HG02759 (cell line): ENCODE results near the gene PRAME.
"Not testable (repeated sequence)": the region's sequence is repeated elsewhere in the genome, so short reads cannot be mapped to it uniquely, and the experiment has no call there.

Experiments
- ATAC-seq: cut with Tn5 transposase; IDR thresholded peaks from one replicate; pipeline ENCODE4 v1.9.1; 2021; ENCODE audit warnings: mild to moderate bottlenecking, moderate library complexity; ENCODE audit not compliant: unreplicated experiment

The PRAME gene

GRCh38 chr22:22553141-22553540 lies 5.9 kb downstream of the PRAME start:
- no peak for ATAC-seq

GRCh38 chr22:22552630-22553029 lies 6.4 kb downstream of the PRAME start:
- no peak for ATAC-seq

- no peak for ATAC-seq
Measured at GRCh38 chr22:22550789-22551434, 8.2 kb downstream of the PRAME start.

GRCh38 chr22:22548910-22549309 lies 10.2 kb downstream of the PRAME start:
- ATAC-seq: no peak

GRCh38 chr22:22548317-22548716 lies 10.7 kb downstream of the PRAME start:
- ATAC-seq: no peak

GRCh38 chr22:22547692-22548300 lies 11.3 kb downstream of the PRAME start:
- ATAC-seq: no peak

GRCh38 chr22:22547226-22547625 lies 11.8 kb downstream of the PRAME start:
- no peak for ATAC-seq

- ATAC-seq: no peak
Measured at GRCh38 chr22:22546490-22546889, 12.6 kb downstream of the PRAME start.

GRCh38 chr22:22545084-22545483 lies 14.0 kb downstream of the PRAME start:
- ATAC-seq: no peak

- no peak for ATAC-seq
Measured at GRCh38 chr22:22538226-22538989, 20.7 kb downstream of the PRAME start.

- no peak for ATAC-seq
Measured at GRCh38 chr22:22536916-22537315, 22.1 kb downstream of the PRAME start.

GRCh38 chr22:22536515-22536914 lies 22.6 kb downstream of the PRAME start:
- ATAC-seq: no peak

GRCh38 chr22:22535662-22536061 lies 23.4 kb downstream of the PRAME start:
- ATAC-seq: no peak

- ATAC-seq: no peak
Measured at GRCh38 chr22:22534604-22535415, 24.3 kb downstream of the PRAME start.

- ATAC-seq: no peak
Measured at GRCh38 chr22:22533863-22534262, 25.2 kb downstream of the PRAME start.

GRCh38 chr22:22533417-22533816 lies 25.6 kb downstream of the PRAME start:
- ATAC-seq: no peak

GRCh38 chr22:22532547-22533071 lies 26.5 kb downstream of the PRAME start:
- ATAC-seq: not testable (repeated sequence)

GRCh38 chr22:22531770-22532546 lies 27.1 kb downstream of the PRAME start:
- no peak for ATAC-seq

- no peak for ATAC-seq
Measured at GRCh38 chr22:22528780-22529179, 30.3 kb downstream of the PRAME start.

GRCh38 chr22:22527312-22527711 lies 31.8 kb downstream of the PRAME start:
- ATAC-seq: no peak
